Stimulated activated effector memory CD8-positive, alpha-beta T cell treated with anti-CD3 and anti-CD28 coated beads, Interleukin-12 subunit alpha, Interleukin-12 subunit beta, amount 100 ng/mL, for 72 hours (primary cell): ENCODE measurements around the gene CDON.

Experiments used
- ATAC-seq: fragments of 150-1000 bp; cut with Tn5 transposase; 2 replicates; pipeline ENCODE4 v1.10.0; 2021
- DNase-seq, 2 donors: peaks; one replicate each; pipeline ENCODE4 v3.0.0; 2021 to 2022; ENCODE audit warnings: low spot score in 2 of 2
- H3K27ac Mint-ChIP-seq: one replicate; pipeline ENCODE4 v1.8.0; 2022; ENCODE audit warnings: mild to moderate bottlenecking, mixed read lengths
- H3K36me3 Mint-ChIP-seq: one replicate; pipeline ENCODE4 v1.8.0; 2022; ENCODE audit warnings: mild to moderate bottlenecking, mixed read lengths
- H3K4me1 Mint-ChIP-seq: one replicate; pipeline ENCODE4 v1.8.0; 2022; ENCODE audit warnings: mixed read lengths
- H3K4me3 Mint-ChIP-seq: one replicate; pipeline ENCODE4 v1.8.0; 2022; ENCODE audit warnings: mild to moderate bottlenecking, mixed read lengths
- H3K9me3 Mint-ChIP-seq: one replicate; pipeline ENCODE4 v1.8.0; 2022; ENCODE audit warnings: mixed read lengths

The CDON gene, protein sequence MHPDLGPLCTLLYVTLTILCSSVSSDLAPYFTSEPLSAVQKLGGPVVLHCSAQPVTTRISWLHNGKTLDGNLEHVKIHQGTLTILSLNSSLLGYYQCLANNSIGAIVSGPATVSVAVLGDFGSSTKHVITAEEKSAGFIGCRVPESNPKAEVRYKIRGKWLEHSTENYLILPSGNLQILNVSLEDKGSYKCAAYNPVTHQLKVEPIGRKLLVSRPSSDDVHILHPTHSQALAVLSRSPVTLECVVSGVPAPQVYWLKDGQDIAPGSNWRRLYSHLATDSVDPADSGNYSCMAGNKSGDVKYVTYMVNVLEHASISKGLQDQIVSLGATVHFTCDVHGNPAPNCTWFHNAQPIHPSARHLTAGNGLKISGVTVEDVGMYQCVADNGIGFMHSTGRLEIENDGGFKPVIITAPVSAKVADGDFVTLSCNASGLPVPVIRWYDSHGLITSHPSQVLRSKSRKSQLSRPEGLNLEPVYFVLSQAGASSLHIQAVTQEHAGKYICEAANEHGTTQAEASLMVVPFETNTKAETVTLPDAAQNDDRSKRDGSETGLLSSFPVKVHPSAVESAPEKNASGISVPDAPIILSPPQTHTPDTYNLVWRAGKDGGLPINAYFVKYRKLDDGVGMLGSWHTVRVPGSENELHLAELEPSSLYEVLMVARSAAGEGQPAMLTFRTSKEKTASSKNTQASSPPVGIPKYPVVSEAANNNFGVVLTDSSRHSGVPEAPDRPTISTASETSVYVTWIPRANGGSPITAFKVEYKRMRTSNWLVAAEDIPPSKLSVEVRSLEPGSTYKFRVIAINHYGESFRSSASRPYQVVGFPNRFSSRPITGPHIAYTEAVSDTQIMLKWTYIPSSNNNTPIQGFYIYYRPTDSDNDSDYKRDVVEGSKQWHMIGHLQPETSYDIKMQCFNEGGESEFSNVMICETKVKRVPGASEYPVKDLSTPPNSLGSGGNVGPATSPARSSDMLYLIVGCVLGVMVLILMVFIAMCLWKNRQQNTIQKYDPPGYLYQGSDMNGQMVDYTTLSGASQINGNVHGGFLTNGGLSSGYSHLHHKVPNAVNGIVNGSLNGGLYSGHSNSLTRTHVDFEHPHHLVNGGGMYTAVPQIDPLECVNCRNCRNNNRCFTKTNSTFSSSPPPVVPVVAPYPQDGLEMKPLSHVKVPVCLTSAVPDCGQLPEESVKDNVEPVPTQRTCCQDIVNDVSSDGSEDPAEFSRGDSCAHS (N-terminal part only)

DNA sequence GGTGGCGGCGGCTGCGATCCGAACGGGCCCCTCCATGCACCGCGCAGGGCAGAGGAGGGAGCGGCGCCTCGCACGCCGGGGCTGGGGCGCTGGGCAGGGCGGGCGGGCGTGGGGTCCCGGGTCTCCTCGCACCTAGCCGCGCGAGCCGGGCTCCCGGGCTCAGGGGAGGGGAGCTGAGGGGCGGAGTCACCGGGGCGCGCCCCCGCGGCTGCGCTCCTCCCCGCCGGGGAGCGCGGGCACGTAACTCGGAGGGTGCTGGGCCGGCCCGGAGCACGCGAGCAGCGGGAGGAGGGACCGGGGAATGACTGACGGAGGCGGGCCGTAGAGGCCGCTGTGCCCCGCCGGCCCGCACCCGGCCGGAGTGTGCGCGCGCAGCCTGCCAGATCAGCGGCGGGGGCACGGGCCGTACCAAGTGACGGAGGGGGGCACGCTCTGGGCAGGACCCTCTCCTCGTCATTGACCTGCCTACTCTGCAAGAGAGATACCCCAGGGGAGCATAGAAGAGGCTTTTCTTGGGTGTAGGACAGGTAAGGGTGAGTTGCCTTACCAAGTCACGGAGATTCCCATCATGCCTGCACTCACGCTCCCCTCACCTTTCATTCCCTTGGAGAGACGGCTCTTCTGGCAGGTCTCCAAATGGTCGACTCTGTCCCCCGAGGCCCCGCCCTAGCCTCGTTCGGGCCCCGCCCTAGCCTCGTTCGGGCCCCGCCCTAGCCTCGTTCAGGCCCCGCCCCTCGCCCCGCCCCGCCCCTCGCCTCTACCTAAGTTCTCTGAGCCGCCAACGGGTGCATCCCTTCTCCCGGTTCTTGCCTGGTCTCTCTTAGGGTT, at the start of gene CDON:
TSS of gene CDON (minus strand) at position 188 of the 828 bp plus-strand sequence. CDS start 39,390 bp downstream, outside the sequence.
- Mint-ChIP-seq H3K27ac (peak within 1 kb of the TSS; percentile 98), H3K36me3 (peaks cover 6% of the 10 kb centered on the region), H3K4me1 (peaks cover 7% of the 10 kb centered on the region), H3K9me3 (no peaks in the 10 kb centered on the region), H3K4me3 (peak within 1 kb of the TSS; percentile 73)
- DNase-seq (peak; percentile 91 to 96), ATAC-seq (peak; percentile 97)

DNA sequence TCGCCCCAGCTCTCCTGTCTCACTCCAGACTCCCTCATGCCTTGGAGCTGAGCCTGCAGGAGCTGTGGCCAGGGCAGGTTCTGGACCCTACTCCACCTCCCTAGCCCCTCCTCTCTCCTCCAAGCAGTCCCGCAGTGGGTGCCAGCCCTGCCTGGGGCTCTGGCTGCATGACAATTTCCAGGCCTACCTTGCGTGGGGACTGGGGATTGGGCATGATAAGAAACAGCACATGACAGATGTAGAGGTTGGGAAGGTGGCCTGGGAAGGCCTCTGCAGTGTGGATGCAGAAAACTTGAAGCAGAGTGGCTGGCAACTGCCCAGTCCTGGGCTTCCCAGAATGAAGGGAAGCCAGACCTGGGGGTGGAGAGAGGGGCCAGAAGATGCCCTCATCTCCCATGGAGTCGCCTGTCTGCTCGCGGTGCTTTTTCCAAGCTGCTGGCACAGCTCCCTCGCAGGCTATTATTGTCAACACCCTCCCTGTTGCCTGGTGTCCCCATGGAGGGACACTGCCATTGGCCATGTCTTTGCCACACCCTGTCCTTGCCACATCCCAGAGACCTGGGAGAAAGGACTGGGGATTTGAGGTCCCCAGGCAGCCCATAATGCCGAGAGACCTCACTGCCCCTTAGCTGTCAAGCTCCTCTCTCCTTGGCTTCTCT, 48.9 kb upstream of the CDON start:
- H3K27ac Mint-ChIP-seq, result no peak overlapping the region
- no peak for DNase-seq
- no peaks in the 10 kb centered on the region for H3K36me3 Mint-ChIP-seq
- peaks cover 13% of the 10 kb centered on the region for H3K4me1 Mint-ChIP-seq
- no peak overlapping the region for H3K4me3 Mint-ChIP-seq
- no peaks in the 10 kb centered on the region for H3K9me3 Mint-ChIP-seq
- no peak for ATAC-seq

DNA sequence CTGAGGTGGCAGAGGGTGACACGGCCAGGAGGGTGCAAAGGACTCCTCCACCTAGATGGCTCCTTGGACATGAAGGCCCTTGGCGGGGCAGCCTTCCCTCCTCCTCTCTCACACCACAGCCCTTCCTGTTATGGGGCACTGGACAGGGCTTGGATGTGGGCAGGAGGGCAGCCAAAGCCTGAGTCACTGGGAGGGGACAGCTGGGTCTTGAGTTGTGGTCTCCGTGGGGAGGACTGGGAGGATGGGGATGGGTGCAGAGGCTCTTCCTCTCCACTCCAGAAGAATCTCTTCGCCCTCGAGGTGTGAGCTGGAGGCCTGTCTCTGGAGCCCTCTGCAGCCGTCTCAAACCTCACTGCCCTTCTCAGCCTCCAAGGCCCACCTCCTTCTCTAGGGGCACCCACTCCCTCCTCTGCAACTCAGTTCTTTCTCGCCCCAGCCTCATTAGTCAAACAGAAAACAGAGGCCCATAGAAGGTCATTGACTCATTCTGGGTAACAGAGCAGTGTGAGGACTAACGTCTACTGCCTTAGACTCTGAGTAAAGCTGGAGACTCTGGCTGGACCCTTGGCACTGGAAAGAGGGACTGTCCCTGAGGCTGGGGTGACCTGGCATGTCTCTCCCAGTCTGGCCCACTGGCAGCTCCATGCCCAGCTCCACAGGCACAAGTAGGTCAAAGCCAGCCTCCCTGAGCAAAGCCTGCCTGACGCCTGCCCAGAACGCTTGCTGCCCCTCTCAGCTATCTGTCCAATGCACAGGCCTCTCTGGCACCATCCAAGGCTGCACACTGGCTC, 47.5 kb upstream of the CDON start:
- Mint-ChIP-seq H3K36me3 (no peaks in the 10 kb centered on the region), H3K4me3 (no peak overlapping the region), H3K9me3 (no peaks in the 10 kb centered on the region), H3K27ac (no peak overlapping the region), H3K4me1 (peaks cover 13% of the 10 kb centered on the region)
- peak; percentile 93 for ATAC-seq
- DNase-seq, result peak in 1 of 2 donors; percentile 55

DNA sequence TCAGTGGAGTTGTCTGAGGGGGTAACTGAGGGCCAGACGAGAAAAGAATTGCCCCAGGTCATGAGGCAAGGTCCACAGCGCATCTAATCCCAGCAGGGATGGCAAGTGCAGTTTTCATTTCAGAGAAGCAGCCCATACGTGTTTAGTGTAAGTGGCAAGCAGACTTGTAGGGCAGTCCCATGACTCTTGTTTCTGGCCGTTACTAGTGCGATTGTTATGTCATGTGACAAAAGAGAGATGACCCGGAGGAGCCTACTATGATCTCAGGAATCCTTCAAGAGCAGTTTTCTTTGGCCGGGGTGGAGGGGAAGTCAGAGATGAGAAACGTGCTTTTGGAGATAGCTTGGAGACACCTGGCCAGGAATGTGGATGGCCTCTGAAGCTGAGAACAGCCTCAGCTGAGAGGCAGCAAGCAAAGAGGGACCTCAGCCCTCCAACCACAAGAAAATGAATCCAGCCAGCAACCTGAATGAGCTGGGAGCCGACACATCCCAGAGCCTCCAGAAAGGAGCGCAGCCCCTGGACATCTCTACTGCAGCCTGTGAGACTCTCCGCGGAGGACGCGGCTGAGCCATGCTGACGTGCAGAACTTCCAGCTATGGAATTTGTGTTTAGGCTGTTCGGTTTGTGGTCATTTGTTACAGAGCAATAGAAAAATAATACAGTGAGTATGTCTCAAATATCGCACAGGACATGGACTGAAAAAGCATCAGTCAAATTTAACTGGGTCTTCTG, 44.1 kb upstream of the CDON start:
- no peak for DNase-seq
- Mint-ChIP-seq H3K4me1 (peaks cover 13% of the 10 kb centered on the region), H3K9me3 (no peaks in the 10 kb centered on the region), H3K27ac (no peak overlapping the region), H3K36me3 (no peaks in the 10 kb centered on the region), H3K4me3 (no peak overlapping the region)
- no peak for ATAC-seq

DNA sequence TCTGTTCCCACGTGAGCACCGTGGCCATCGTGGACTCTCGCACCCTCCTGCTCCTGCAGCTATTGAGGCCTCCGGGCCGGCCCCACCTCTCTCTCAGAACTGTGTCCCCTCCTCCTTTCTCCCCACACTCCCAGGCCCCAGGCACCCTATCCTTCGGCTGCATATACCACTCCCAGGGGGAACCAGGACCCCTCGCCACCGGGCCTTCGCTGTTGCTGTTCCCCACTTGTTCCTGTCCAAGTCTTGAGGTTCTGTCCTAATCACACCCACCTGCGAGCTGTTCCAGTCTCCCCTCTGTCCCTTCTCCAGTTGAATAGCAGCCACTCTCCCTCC, 43.0 kb upstream of the CDON start:
- Mint-ChIP-seq H3K9me3 (no peaks in the 10 kb centered on the region), H3K36me3 (no peaks in the 10 kb centered on the region), H3K4me1 (peaks cover 11% of the 10 kb centered on the region), H3K27ac (no peak overlapping the region), H3K4me3 (no peak overlapping the region)
- ATAC-seq, result no peak
- no peak for DNase-seq

DNA sequence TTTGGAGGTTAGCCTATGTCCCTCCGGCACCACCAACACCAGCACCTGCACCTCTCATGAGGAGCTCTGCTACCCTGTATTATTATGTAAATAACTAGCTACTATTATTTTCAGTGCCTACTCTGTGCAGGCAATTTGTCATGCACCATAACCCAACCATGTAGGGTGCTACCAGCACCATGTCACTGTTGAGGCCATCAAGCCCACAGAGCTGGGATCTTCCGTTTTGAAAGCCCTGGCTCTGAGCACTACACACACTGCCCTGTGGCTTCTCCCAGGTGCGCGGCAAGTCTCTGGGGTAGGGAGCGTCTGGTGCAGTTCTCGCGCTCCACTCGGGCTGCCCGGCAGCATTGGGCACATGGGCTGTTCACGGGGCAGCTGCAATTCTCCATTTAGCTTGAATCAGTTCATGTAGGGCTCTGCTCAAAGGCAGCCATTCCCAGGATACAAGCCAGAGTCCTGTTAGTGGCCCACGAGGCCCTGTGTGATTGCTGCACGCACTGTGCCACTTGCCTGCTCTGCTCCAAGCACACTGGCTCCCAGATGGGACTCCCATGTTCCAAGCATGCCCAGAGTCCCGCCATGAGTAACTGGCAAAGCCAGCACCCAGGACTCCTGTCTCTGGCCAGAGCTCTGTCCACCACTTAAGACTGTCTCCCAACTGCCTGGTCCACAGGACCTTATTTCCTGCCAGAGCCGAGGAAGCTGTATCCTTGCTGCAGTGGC, 42.5 kb upstream of the CDON start:
- Mint-ChIP-seq H3K27ac (no peak overlapping the region), H3K4me1 (peaks cover 6% of the 10 kb centered on the region), H3K4me3 (no peak overlapping the region), H3K9me3 (no peaks in the 10 kb centered on the region), H3K36me3 (no peaks in the 10 kb centered on the region)
- no peak for DNase-seq
- ATAC-seq, result no peak

DNA sequence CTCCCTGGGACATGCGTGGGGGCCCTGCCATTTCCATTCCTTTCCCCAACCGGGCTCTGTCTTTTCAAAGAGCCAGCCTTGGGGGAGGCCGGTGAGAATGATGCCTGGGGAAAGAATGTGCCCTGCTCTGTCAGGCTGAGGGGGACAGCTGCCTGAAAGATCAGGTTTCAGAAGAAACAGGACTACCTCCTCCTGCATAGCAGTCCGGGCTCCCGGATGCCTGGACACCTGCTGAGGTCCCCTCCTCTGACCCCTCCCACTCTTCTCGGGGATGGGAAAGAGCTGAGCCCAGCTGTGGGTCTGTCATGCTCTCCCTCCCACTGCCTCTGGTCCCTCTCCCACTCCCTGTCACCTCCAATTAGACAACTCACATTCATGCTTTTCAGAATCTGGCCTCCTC, 41.8 kb upstream of the CDON start:
- ATAC-seq, result no peak
- Mint-ChIP-seq H3K27ac (no peak overlapping the region), H3K4me3 (no peak overlapping the region), H3K9me3 (no peaks in the 10 kb centered on the region), H3K36me3 (no peaks in the 10 kb centered on the region), H3K4me1 (no peaks in the 10 kb centered on the region)
- no peak for DNase-seq

DNA sequence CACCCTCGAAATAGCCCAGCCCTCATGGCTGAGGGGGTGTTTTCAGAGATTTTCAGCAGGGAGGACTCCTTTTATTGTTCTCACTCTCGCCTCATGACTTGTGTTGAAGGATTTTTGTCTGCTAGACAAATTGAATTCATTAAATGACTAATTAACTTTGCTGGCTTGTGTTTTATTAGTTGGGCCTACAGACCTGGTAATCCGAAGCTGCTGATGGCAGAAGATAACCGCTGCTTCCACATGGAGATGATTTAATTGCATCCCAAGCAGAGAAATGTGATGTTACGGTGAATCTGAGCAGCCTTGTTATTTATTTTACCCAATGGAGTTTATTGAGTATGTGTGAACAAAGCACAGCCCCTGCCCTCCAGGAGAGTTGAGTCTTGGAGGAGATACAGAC, 40.5 kb upstream of the CDON start:
- ATAC-seq, result no peak
- no peak overlapping the region for H3K4me3 Mint-ChIP-seq

DNA sequence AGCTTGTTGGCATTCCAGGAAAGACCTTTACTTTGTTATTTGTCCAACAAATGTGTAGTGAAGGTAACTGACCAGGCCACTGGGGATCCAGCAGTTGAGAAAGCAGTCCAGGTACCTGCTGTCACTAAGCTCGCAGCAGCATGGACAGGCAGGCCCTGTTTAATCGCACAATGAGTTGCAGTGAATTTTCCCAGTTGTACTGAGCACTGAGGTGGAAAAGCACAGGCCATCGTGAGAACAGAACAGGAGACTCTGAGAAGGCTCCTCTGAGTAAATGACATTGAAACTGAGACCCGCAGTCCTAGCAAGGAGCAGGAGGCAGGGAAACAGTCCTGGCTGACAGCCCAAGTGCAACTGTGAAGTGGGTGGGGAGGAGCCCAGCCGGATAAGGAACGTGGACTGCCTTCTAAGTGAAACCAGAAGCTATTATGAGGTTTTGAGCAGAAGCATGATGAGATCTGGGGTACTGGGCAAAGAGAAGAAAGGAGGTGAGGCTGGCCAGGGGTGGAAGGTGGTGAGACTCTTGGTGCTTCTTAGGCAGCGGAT, 39.8 kb upstream of the CDON start:
- ATAC-seq (no peak), DNase-seq (no peak)
- H3K36me3 Mint-ChIP-seq, result no peaks in the 10 kb centered on the region
- no peak overlapping the region for H3K27ac Mint-ChIP-seq
- no peak overlapping the region for H3K4me3 Mint-ChIP-seq
- H3K9me3 Mint-ChIP-seq, result no peaks in the 10 kb centered on the region
- H3K4me1 Mint-ChIP-seq, result no peaks in the 10 kb centered on the region

More for the DNA sequence above, 40.5 kb upstream of the CDON start:
- Mint-ChIP-seq H3K9me3 (no peaks in the 10 kb centered on the region), H3K27ac (no peak overlapping the region), H3K4me1 (no peaks in the 10 kb centered on the region), H3K36me3 (no peaks in the 10 kb centered on the region)
- DNase-seq, result no peak

DNA sequence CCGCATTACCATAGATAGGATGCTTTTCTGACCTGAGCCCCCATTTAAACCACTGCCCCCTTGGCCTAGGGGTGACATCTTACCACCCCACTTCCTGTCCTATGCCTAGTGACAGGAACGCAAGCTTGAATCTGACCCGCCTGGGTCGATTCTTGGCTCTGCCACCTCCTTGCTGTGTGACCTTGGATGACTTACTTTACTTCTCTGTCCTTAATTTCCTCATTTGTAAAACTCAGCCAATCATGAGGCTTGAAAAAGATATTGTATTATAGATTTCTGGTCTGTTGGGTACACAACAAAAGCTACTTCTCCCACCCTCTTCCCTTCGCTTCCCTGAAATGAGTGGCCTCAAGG, 39.2 kb upstream of the CDON start:
- DNase-seq, result no peak
- H3K4me3 Mint-ChIP-seq, result no peak overlapping the region
- no peaks in the 10 kb centered on the region for H3K4me1 Mint-ChIP-seq
- H3K36me3 Mint-ChIP-seq, result no peaks in the 10 kb centered on the region
- no peak overlapping the region for H3K27ac Mint-ChIP-seq
- no peak for ATAC-seq
- no peaks in the 10 kb centered on the region for H3K9me3 Mint-ChIP-seq

DNA sequence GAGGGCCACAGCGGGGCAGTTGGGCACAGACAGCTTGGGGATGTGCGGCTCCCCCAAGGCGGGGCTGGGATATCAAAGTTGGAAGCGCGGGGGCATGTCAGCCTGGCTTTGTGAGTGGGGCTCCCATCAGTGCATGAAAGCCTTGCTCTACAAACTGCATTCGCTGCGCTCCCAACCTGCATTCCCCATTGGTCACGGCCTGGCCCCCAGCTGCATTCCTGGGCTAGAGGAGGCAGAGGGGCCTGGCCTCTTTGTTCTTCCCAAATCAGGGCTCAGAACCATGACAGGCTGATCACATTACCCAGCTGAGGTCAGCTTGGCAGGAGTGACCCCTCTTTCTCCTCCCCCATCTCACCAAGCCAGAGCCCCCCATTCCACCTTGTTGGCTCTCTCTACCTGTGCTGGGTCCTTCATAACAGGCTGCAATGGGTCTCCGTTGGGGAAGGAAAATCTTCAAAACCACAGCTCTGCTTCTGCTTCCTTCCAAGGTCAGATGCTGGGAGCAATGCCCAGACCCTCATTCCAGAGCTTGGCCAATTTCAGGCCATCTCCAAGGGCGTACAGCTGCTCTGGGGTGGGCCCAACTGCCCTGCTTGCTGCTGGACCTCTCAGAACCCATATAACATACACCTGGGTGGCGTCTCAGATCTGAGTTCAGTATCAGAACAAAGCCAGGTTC, 38.7 kb upstream of the CDON start:
- DNase-seq (no peak), ATAC-seq (no peak)
- Mint-ChIP-seq H3K4me1 (no peaks in the 10 kb centered on the region), H3K27ac (no peak overlapping the region), H3K4me3 (no peak overlapping the region), H3K36me3 (no peaks in the 10 kb centered on the region), H3K9me3 (no peaks in the 10 kb centered on the region)

DNA sequence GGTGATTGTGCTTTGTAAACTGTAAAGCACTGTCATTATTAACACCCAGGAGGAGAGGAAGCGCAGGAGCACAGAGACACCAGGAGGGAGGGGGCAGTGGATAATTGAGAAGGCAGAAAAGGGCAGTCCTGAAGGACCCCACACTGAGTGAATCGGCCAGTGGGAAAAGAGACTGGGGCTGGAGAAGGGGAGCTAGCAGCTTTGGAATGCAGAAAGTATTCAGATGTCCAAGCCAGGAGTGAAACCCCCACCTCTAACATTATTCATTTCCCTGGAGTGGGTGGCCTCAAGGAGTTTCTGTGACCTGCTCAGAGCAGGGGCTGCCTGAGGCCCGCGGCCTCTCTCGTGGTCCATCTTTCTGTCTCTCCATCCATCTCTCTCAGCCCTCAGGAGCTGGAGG, 38.0 kb upstream of the CDON start:
- Mint-ChIP-seq H3K36me3 (no peaks in the 10 kb centered on the region), H3K9me3 (no peaks in the 10 kb centered on the region), H3K4me3 (no peak overlapping the region), H3K4me1 (no peaks in the 10 kb centered on the region), H3K27ac (no peak overlapping the region)
- DNase-seq (no peak), ATAC-seq (no peak)
